Lower lobe of right lung (tissue), 2 donors: ENCODE data around the gene MYOF. TPM values are rescaled to one million over a fixed set of nuclear protein-coding genes. Genes with fewer than 3 reads are reported as not detected.
A peak's percentile ranks its signal among the peaks of the same experiment; 100 is the strongest.

Experiments used
- ATAC-seq, 2 donors: fragments of 200-7000 bp; cut with Tn5 transposase; one replicate each; pipeline ENCODE4 v1.9.1; 2020 to 2022; ENCODE audit warnings: mild to moderate bottlenecking in 2 of 2, moderate library complexity in 2 of 2
- DNase-seq: peaks from one replicate; pipeline ENCODE4 v3.0.0-alpha.2; 2020
- H3K27ac ChIP-seq: fragments of 200-600 bp; one replicate; pipeline ENCODE4 v1.8.0; 2022
- H3K27me3 ChIP-seq: fragments of 200-600 bp; one replicate; pipeline ENCODE4 v1.8.0; 2022; ENCODE audit warnings: low read depth
- H3K36me3 ChIP-seq: fragments of 200-600 bp; one replicate; pipeline ENCODE4 v1.8.0; 2022; ENCODE audit warnings: mild to moderate bottlenecking
- H3K4me1 ChIP-seq: fragments of 200-600 bp; one replicate; pipeline ENCODE4 v1.8.0; 2022
- H3K4me3 ChIP-seq: fragments of 200-600 bp; one replicate; pipeline ENCODE4 v1.8.0; 2022; ENCODE audit warnings: mild to moderate bottlenecking
- H3K9me3 ChIP-seq: fragments of 200-600 bp; one replicate; pipeline ENCODE4 v1.8.0; 2022
- CTCF ChIP-seq: fragments of 200-600 bp; IDR thresholded peaks from one replicate; pipeline ENCODE4 v1.8.0; 2022; ENCODE audit warnings: antibody characterized with exemption, mild to moderate bottlenecking
- intact Hi-C: fragments of 100-400 bp; cut with DNase I; formaldehyde crosslinking; loops from one replicate; pipeline ENCODE4 v1.11.0; 2022
- total RNA-seq: library from RNA; stranded (reverse); fragmentation: NEBNext Ultra II Directional; extraction: Animal tissue kit (Norgen Biotek cat#: 25700); gene quantifications from one replicate; pipeline ENCODE4 v1.2.1, GENCODE V29; 2021
- donor health status: DM: no; HTN: yes; CAD: no; lungs with severe emphysema.

The MYOF gene
- total RNA-seq, 1 donor from 2014 or later, result 127 TPM

- intact Hi-C loops, result no loop called here
Measured at GRCh38 chr10:93356516-93356915, 125.6 kb downstream of the MYOF start.

DNA sequence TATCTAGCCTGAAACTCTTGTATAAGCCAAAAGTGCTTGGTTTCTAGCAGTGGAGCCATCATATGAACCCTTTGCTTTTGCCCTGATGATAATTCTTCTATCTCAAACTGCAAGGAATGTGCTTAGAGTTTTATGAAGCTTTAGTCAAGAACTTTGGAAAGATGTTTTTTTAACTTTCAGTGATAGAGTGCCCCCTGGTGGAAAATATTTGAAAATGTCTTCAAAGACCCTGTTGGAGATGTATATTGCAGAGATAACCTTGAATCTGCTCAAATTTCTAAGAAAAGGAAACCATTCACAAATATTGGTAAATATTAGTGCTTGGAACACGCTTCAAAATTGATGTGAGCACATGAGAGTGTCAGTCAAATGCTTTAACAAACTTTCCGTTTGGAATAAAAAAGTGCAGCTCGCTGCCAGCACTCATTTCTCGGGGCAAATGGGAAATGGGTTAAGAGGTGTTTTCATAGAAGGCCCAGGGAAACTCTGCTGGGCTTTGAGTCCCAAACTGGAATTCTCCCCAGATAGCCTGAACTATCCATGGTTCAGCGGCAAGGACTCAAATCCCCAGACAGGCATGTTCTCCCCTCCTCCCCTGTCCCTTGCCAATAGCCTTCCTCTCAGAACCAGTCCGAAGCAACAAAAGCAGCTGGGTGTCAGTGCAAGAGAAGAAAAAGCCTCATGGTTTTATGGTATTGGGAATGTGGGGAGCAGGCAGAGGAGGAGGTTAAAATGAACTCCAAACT is 129.3 kb downstream of the MYOF start:
- peak; percentile 74 for TF ChIP-seq CTCF
- Histone ChIP-seq H3K27me3 (no peaks in the 10 kb centered on the region), H3K27ac (no peak overlapping the region), H3K4me3 (no peak overlapping the region), H3K36me3 (peaks cover 95% of the 10 kb centered on the region), H3K4me1 (no peaks in the 10 kb centered on the region), H3K9me3 (no peaks in the 10 kb centered on the region)
- DNase-seq (no peak), ATAC-seq (no peak)
- intact Hi-C loops, result no loop called here

More at GRCh38 chr10:93356516-93356915, 125.6 kb downstream of the MYOF start:
- Histone ChIP-seq H3K36me3 (peaks cover 92% of the 10 kb centered on the region), H3K4me3 (no peak overlapping the region), H3K27me3 (no peaks in the 10 kb centered on the region), H3K4me1 (no peaks in the 10 kb centered on the region), H3K27ac (no peak overlapping the region), H3K9me3 (no peaks in the 10 kb centered on the region)
- ATAC-seq (no peak), DNase-seq (no peak)
- no peak for TF ChIP-seq CTCF

GRCh38 chr10:93346694-93347093 is 135.4 kb downstream of the MYOF start:
- Histone ChIP-seq H3K27me3 (no peaks in the 10 kb centered on the region), H3K36me3 (peaks cover 95% of the 10 kb centered on the region), H3K4me3 (no peak overlapping the region), H3K9me3 (no peaks in the 10 kb centered on the region), H3K4me1 (no peaks in the 10 kb centered on the region), H3K27ac (no peak overlapping the region)
- no peak for DNase-seq
- ATAC-seq, result peak; percentile 18 to 25
- TF ChIP-seq CTCF, result no peak
- intact Hi-C loops, result no loop called here

DNA sequence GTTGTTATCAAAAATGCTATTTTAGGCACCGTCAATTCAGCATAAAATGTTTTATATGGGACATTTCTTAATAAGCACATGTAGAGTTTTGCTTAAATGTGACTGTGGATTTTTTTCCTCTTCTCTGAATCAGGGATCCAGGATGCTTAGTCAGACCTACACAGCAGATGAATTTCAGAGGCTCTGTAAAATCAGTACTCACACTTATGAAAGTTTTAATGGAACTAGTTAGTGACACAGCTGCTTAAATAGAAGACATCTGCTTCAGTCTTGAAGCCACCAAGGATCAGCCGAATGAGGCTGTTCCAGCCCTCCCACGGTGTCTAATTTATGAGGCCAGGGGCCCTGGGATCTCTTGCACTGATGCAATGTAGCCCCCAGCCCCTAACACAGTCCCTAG is 136.0 kb downstream of the MYOF start:
- intact Hi-C loops, result no loop called here
- Histone ChIP-seq H3K27ac (no peak overlapping the region), H3K4me3 (no peak overlapping the region), H3K36me3 (peaks cover 95% of the 10 kb centered on the region), H3K9me3 (no peaks in the 10 kb centered on the region), H3K27me3 (no peaks in the 10 kb centered on the region), H3K4me1 (no peaks in the 10 kb centered on the region)
- ATAC-seq (no peak), DNase-seq (no peak)
- TF ChIP-seq CTCF, result no peak

GRCh38 chr10:93344691-93345090 is 137.4 kb downstream of the MYOF start:
- Histone ChIP-seq H3K4me3 (no peak overlapping the region), H3K9me3 (no peaks in the 10 kb centered on the region), H3K27ac (no peak overlapping the region), H3K27me3 (no peaks in the 10 kb centered on the region), H3K36me3 (peaks cover 94% of the 10 kb centered on the region), H3K4me1 (no peaks in the 10 kb centered on the region)
- TF ChIP-seq CTCF, result no peak
- DNase-seq (no peak), ATAC-seq (no peak)
- intact Hi-C loops, result no loop called here
